HEK293 (cell line): ENCODE measurements around the gene RTN4.

Experiments used
- CTCF ChIP-seq: fragments of 450-650 bp; formaldehyde crosslinking; IDR thresholded peaks from 2 replicates; pipeline ENCODE4 v1.5.1; 2016; ENCODE audit warnings: missing biosample characterization, missing genetic modification characterization
- KLF10 ChIP-seq: fragments of 450-650 bp; IDR thresholded peaks from 2 replicates; pipeline ENCODE4 v1.5.1; 2018; ENCODE audit warnings: missing biosample characterization, mild to moderate bottlenecking, missing genetic modification characterization
- MYNN ChIP-seq: fragments of 450-650 bp; formaldehyde crosslinking; IDR thresholded peaks from 2 replicates; pipeline ENCODE4 v1.5.1; 2016; ENCODE audit warnings: missing biosample characterization, missing genetic modification characterization, borderline replicate concordance
- PATZ1 ChIP-seq: fragments of 450-650 bp; formaldehyde crosslinking; IDR thresholded peaks from 2 replicates; pipeline ENCODE4 v1.5.1; 2016; ENCODE audit warnings: missing biosample characterization, missing genetic modification characterization
- RBAK ChIP-seq: fragments of 450-650 bp; formaldehyde crosslinking; IDR thresholded peaks from 2 replicates; pipeline ENCODE4 v1.5.1; 2016; ENCODE audit warnings: missing biosample characterization, missing genetic modification characterization
- REST ChIP-seq: fragments of 450-650 bp; formaldehyde crosslinking; IDR thresholded peaks from 2 replicates; pipeline ENCODE4 v1.5.1; 2016; ENCODE audit warnings: missing biosample characterization, missing genetic modification characterization
- ZBTB8A ChIP-seq: fragments of 450-650 bp; formaldehyde crosslinking; IDR thresholded peaks from 2 replicates; pipeline ENCODE4 v1.5.1; 2016; ENCODE audit warnings: missing biosample characterization, missing genetic modification characterization
- ZFP41 ChIP-seq: fragments of 450-650 bp; formaldehyde crosslinking; IDR thresholded peaks from 2 replicates; pipeline ENCODE4 v1.5.1; 2016; ENCODE audit warnings: missing biosample characterization, missing genetic modification characterization, borderline replicate concordance
- ZNF24 ChIP-seq: fragments of 450-650 bp; formaldehyde crosslinking; IDR thresholded peaks from 2 replicates; pipeline ENCODE4 v1.5.1; 2016; ENCODE audit warnings: missing biosample characterization, missing genetic modification characterization
- ZSCAN23 ChIP-seq: fragments of 450-650 bp; formaldehyde crosslinking; IDR thresholded peaks from 2 replicates; pipeline ENCODE4 v1.5.1; 2016; ENCODE audit warnings: missing biosample characterization, missing genetic modification characterization
- TF ChIP-seq, protein P1 (sequence below): fragments of 450-650 bp; formaldehyde crosslinking; IDR thresholded peaks from 2 replicates; pipeline ENCODE4; 2016; ENCODE audit warnings: missing biosample characterization, missing genetic modification characterization
- TF ChIP-seq, protein P2 (sequence below): fragments of 450-650 bp; formaldehyde crosslinking; IDR thresholded peaks from 2 replicates; pipeline ENCODE4 v1.5.1; 2016; ENCODE audit warnings: missing biosample characterization, missing genetic modification characterization

DNA sequence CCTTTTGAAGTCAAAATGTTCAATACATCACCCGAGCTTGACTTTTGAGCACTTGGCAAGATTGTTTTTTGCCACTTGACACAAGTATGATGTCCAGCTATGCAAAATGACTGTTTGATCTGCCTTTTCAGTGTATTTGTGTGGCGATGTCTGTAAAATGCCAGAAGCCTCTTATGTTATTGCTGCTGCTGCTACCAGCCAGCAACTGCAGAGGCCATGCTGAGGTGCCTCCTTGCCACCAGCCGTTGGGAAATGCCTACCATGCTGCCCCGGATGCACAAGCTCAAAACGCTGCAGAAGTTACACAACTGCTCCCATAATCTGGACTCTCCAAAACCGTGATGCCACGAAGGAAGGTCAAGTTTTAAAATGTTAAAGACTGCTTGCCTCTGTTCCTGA, 80.3 kb downstream of the RTN4 start:
- no peak for TF ChIP-seq ZBTB8A (tag by site-specific recombination)
- no peak for TF ChIP-seq MYNN (tag by site-specific recombination)
- no peak for TF ChIP-seq REST (tag by site-specific recombination)
- no peak for TF ChIP-seq PATZ1
- no peak for TF ChIP-seq CTCF (tag by site-specific recombination)
- TF ChIP-seq KLF10, result no peak
- TF ChIP-seq, protein P1, sequence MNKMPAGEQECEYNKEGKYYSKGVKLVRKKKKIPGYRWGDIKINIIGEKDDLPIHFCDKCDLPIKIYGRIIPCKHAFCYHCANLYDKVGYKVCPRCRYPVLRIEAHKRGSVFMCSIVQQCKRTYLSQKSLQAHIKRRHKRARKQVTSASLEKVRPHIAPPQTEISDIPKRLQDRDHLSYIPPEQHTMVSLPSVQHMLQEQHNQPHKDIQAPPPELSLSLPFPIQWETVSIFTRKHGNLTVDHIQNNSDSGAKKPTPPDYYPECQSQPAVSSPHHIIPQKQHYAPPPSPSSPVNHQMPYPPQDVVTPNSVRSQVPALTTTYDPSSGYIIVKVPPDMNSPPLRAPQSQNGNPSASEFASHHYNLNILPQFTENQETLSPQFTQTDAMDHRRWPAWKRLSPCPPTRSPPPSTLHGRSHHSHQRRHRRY (tag by site-specific recombination), result no peak
- TF ChIP-seq ZSCAN23 (tag by site-specific recombination), result no peak
- TF ChIP-seq, protein P2, sequence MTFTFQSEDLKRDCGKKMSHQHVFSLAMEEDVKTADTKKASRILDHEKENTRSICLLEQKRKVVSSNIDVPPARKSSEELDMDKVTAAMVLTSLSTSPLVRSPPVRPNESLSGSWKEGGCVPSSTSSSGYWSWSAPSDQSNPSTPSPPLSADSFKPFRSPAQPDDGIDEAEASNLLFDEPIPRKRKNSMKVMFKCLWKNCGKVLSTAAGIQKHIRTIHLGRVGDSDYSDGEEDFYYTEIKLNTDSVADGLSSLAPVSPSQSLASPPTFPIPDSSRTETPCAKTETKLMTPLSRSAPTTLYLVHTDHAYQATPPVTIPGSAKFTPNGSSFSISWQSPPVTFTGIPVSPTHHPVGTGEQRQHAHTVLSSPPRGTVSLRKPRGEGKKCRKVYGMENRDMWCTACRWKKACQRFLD (tag by site-specific recombination), result no peak
- TF ChIP-seq ZFP41 (tag by site-specific recombination), result no peak
- TF ChIP-seq RBAK (tag by site-specific recombination), result no peak
- no peak for TF ChIP-seq ZNF24 (tag by site-specific recombination)
